GM23248 (cell line): ENCODE results near the gene TCF12.

Experiments used
- EZH2 ChIP-seq: fragments of 200-600 bp; sonication (generic); IDR thresholded peaks from 2 replicates; pipeline ENCODE4 v1.6.1; 2018; ENCODE audit warnings: antibody characterized with exemption, mild to moderate bottlenecking; ENCODE audit not compliant: insufficient read depth, poor library complexity, severe bottlenecking
- EZH2phosphoT487 ChIP-seq: fragments of 200-600 bp; sonication (generic); IDR thresholded peaks from 2 replicates; pipeline ENCODE4 v1.6.1; 2018; ENCODE audit warnings: antibody characterized with exemption, moderate library complexity, mild to moderate bottlenecking, low read depth; ENCODE audit not compliant: insufficient read depth

DNA sequence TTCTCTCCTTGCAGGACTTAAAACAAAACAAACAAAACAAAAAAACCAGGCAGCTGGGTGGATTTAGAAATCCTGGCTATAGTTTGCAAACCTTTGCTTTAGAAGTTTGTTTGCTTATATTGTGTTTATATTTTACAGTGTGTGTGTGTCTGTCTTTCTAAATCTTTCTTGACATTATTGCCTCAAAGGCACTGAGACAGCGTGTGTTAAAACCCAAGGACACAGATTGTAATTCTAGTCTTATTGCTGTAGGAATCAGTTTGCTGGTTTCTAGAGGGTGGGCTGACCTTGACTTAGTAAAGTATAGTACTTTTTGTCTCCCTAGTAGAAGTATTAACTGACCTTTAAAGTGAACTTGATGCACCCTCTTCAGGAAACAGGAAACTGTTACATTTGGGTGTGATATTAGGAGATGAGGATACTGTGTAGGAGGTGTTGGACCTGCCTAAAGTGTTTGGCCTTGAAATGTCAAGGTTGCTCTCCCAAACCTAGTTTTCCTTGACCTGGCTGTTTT, 71.0 kb downstream of the TCF12 start:
- TF ChIP-seq EZH2 (no peak), EZH2phosphoT487 (no peak)
